HepG2 (cell line): Measurements from ENCODE around the gene TBCCD1. TPM values are rescaled to one million over a fixed set of nuclear protein-coding genes. Genes with fewer than 3 reads are reported as not detected.

Experiments
- ARID5B ChIP-seq: IDR thresholded peaks from 2 replicates; pipeline ENCODE4 v1.4.0; 2020; ENCODE audit warnings: mild to moderate bottlenecking, missing genetic modification reagents
- CEBPG ChIP-seq: IDR thresholded peaks from 2 replicates; pipeline ENCODE4 v1.6.1; 2016
- CREB1 ChIP-seq, 2 experiments: fragments of 450-650 bp in 1 of 2; IDR thresholded peaks; 2 replicates each; pipeline ENCODE4 v1.6.1; 2016 to 2017; ENCODE audit warnings: control low read depth in 1 of 2, mild to moderate bottlenecking in 1 of 2, missing compliant biosample characterization in 1 of 2, missing genetic modification characterization in 1 of 2
- GATAD1 ChIP-seq: IDR thresholded peaks from 2 replicates; pipeline ENCODE4 v1.6.1; 2016; ENCODE audit warnings: missing genetic modification reagents, missing compliant biosample characterization
- JUND ChIP-seq: sonication (generic); formaldehyde crosslinking; IDR thresholded peaks from 2 replicates; pipeline ENCODE4 v1.8.0; 2022; ENCODE audit warnings: mild to moderate bottlenecking, missing genetic modification reagents
- LCORL ChIP-seq, 2 experiments: fragments of 450-650 bp in 1 of 2; sonication (generic) in 1 of 2; formaldehyde crosslinking in 1 of 2; IDR thresholded peaks; 2 replicates each; pipeline versions ENCODE4 v1.5.0 to v1.6.1; 2017 to 2020; ENCODE audit warnings: antibody characterized with exemption in 1 of 2, missing genetic modification reagents in 1 of 2
- NCOR1 ChIP-seq: fragments of 200-600 bp; sonication (generic); IDR thresholded peaks from 2 replicates; pipeline ENCODE4 v1.7.0; 2017; ENCODE audit warnings: antibody characterized with exemption, low read length, borderline replicate concordance
- NRL ChIP-seq: sonication (generic); formaldehyde crosslinking; IDR thresholded peaks from 2 replicates; pipeline ENCODE4 v1.5.0; 2020; ENCODE audit warnings: missing genetic modification reagents, mild to moderate bottlenecking, moderate library complexity, borderline replicate concordance
- SAP130 ChIP-seq: IDR thresholded peaks from 2 replicates; pipeline ENCODE4 v1.6.1; 2016; ENCODE audit warnings: low read depth
- SIX1 ChIP-seq: sonication (generic); formaldehyde crosslinking; IDR thresholded peaks from 2 replicates; pipeline ENCODE4 v1.4.0; 2020; ENCODE audit warnings: missing genetic modification reagents, borderline replicate concordance
- SOX5 ChIP-seq: IDR thresholded peaks from 2 replicates; pipeline ENCODE4 v1.6.1; 2016; ENCODE audit warnings: borderline replicate concordance
- TEAD3 ChIP-seq: optimal IDR thresholded peaks from 2 replicates; pipeline ENCODE3; 2016; ENCODE audit warnings: borderline replicate concordance
- ZBTB33 ChIP-seq: sonication (generic); formaldehyde crosslinking; IDR thresholded peaks from 2 replicates; pipeline ENCODE4 v1.4.0; 2020; ENCODE audit warnings: missing genetic modification reagents
- ZBTB38 ChIP-seq: sonication (generic); formaldehyde crosslinking; IDR thresholded peaks from 2 replicates; pipeline ENCODE4 v1.5.1; 2020; ENCODE audit warnings: mild to moderate bottlenecking, missing genetic modification reagents
- ZNF230 ChIP-seq: sonication (generic); formaldehyde crosslinking; IDR thresholded peaks from 2 replicates; pipeline ENCODE4 v1.4.0; 2020; ENCODE audit warnings: mild to moderate bottlenecking, missing genetic modification reagents
- ZNF317 ChIP-seq: sonication (generic); formaldehyde crosslinking; IDR thresholded peaks from 2 replicates; pipeline ENCODE4 v1.5.0; 2020; ENCODE audit warnings: mild to moderate bottlenecking, missing genetic modification reagents
- ZNF34 ChIP-seq: sonication (generic); formaldehyde crosslinking; IDR thresholded peaks from 2 replicates; pipeline ENCODE4 v1.4.0; 2020; ENCODE audit warnings: mild to moderate bottlenecking, missing genetic modification reagents, borderline replicate concordance
- polyA plus RNA-seq, 8 experiments: library from polyadenylated mRNA; depleted of rRNA in 3 of 8; stranded (reverse) in 7 of 8; unstranded in 1 of 8; fragments of >200 nt; fragmentation: Illumina TruSeq in 4 of 8; extraction: Trizol in 4 of 8; gene quantifications; 2 replicates each; pipeline versions ENCODE4 v1.2.1 to v1.2.3, GENCODE V29; 2011 to 2016; ENCODE audit warnings: low read depth in 4 of 8, missing spikeins in 1 of 8, mixed read lengths in 1 of 8; ENCODE audit not compliant: insufficient read depth in 1 of 8
- total RNA-seq, 5 experiments: library from RNA; depleted of rRNA; stranded (reverse); fragments of >200 nt; fragmentation: Illumina TruSeq; extraction: Trizol; gene quantifications; 2 replicates each; pipeline ENCODE4 v1.2.3, GENCODE V29; 2016; ENCODE audit warnings: low read depth in 1 of 5
- TF ChIP-seq, protein P1 (sequence below): sonication (generic); formaldehyde crosslinking; IDR thresholded peaks from 2 replicates; pipeline ENCODE4 v1.4.0; 2020; ENCODE audit warnings: missing genetic modification reagents, mild to moderate bottlenecking, borderline replicate concordance
- TF ChIP-seq, protein P2 (sequence below): IDR thresholded peaks from 2 replicates; pipeline ENCODE4 v1.6.1; 2016

TBCCD1 gene
- total and polyA plus RNA-seq, 2 of the 13 experiments (the other 11 are each of a cell fraction or from before 2014, with no cell fraction given), result 13.6 to 16.2 TPM

DNA sequence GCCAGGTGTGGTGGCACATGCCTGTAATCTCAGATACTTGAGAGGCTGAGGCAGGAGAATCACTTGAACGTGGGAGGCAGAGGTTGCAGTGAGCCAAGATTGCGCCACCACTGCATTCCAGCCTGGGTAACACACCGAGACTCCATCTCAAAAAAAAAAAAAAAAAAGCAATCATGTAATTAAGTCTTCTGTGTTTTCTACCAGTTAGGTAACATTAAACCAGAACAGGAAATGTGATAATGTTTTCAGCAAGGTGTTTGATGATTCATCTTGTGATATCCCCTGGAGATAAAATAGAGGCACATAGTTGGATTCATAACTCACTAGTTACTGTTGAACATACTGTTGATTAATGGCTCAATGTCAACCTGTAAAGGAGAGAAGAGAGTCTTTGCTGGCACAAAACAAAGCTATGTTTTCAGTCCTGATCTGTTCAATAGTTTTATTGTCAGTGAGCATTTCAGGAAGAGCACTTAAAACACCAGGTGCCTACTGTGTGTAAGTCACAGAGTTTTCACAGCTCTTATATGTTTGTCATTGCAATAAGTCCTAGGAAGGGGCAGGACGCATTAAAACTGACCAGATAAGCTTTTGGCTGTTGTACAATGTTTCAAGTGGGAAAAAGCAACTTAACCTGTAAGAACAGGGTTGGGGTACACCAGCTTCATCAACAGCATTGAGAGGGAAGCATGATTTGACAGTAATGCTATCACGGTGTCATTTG lies 22.9 kb upstream of the TBCCD1 start (continued):
- TF ChIP-seq ARID5B (CRISPR knock-in tag) (peak; percentile 56; the same call in 1 of the 2 replicates), ZNF317 (CRISPR knock-in tag) (no peak), NCOR1 (no peak), ZBTB33 (peak; percentile 56; the same call in 1 of the 2 replicates), CEBPG (peak; percentile 89), CREB1 (IDR thresholded peaks at IDR 0.05) (no peak), CREB1 (CRISPR knock-in tag; IDR thresholded peaks at IDR 0.05) (peak; percentile 52), ZBTB38 (0 out of 2 replicates have a peak, but pooled peaks have one; percentile 38), SOX5 (peak; percentile 44; the same call in 1 of the 2 replicates), SIX1 (CRISPR knock-in tag) (peak; percentile 61; the same call in 1 of the 2 replicates), TEAD3 (peak; percentile 94), LCORL (IDR thresholded peaks at IDR 0.05) (no peak), LCORL (CRISPR knock-in tag; IDR thresholded peaks at IDR 0.05) (peak; percentile 57; the same call in 1 of the 2 replicates), GATAD1 (CRISPR knock-in tag) (no peak), NRL (CRISPR knock-in tag) (no peak), SAP130 (CRISPR knock-in tag) (peak; percentile 49), JUND (CRISPR knock-in tag) (no peak), ZNF34 (CRISPR knock-in tag) (0 out of 2 replicates have a peak, but pooled peaks have one; percentile 12), ZNF230 (CRISPR knock-in tag) (0 out of 2 replicates have a peak, but pooled peaks have one; percentile 2)
- TF ChIP-seq, protein P1, sequence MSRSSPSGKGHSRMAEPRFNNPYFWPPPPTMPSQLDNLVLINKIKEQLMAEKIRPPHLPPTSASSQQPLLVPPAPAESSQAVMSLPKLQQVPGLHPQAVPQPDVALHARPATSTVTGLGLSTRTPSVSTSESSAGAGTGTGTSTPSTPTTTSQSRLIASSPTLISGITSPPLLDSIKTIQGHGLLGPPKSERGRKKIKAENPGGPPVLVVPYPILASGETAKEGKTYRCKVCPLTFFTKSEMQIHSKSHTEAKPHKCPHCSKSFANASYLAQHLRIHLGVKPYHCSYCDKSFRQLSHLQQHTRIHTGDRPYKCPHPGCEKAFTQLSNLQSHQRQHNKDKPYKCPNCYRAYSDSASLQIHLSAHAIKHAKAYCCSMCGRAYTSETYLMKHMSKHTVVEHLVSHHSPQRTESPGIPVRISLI (CRISPR knock-in tag), result peak; percentile 90
- TF ChIP-seq, protein P2, sequence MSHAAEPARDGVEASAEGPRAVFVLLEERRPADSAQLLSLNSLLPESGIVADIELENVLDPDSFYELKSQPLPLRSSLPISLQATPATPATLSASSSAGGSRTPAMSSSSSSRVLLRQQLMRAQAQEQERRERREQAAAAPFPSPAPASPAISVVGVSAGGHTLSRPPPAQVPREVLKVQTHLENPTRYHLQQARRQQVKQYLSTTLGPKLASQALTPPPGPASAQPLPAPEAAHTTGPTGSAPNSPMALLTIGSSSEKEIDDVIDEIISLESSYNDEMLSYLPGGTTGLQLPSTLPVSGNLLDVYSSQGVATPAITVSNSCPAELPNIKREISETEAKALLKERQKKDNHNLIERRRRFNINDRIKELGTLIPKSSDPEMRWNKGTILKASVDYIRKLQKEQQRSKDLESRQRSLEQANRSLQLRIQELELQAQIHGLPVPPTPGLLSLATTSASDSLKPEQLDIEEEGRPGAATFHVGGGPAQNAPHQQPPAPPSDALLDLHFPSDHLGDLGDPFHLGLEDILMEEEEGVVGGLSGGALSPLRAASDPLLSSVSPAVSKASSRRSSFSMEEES (CRISPR knock-in tag), result peak; percentile 31; the same call in 1 of the 2 replicates
